GM12875 (cell line): ENCODE measurements around the gene GEMIN2.

ENCODE experiments used
- H3K4me3 ChIP-seq: one replicate; pipeline ENCODE4 v1.5.1; 2011; ENCODE audit warnings: low read depth, low read length, control low read depth
- TF ChIP-seq, protein P1 (sequence below): IDR thresholded peaks from 2 replicates; pipeline ENCODE4 v1.5.1; 2011; ENCODE audit warnings: low read depth, mild to moderate bottlenecking, control low read depth, inconsistent platforms, low read length, moderate library complexity, borderline replicate concordance; ENCODE audit not compliant: insufficient read depth

GEMIN2 gene

GRCh38 chr14:39174560-39175444 lies 60.7 kb downstream of the GEMIN2 start, which contains the start of gene PNN:
PNN (plus strand) TSS chr14:39175254; CDS start chr14:39175280, 26 bp downstream.
- TF ChIP-seq, protein P1, sequence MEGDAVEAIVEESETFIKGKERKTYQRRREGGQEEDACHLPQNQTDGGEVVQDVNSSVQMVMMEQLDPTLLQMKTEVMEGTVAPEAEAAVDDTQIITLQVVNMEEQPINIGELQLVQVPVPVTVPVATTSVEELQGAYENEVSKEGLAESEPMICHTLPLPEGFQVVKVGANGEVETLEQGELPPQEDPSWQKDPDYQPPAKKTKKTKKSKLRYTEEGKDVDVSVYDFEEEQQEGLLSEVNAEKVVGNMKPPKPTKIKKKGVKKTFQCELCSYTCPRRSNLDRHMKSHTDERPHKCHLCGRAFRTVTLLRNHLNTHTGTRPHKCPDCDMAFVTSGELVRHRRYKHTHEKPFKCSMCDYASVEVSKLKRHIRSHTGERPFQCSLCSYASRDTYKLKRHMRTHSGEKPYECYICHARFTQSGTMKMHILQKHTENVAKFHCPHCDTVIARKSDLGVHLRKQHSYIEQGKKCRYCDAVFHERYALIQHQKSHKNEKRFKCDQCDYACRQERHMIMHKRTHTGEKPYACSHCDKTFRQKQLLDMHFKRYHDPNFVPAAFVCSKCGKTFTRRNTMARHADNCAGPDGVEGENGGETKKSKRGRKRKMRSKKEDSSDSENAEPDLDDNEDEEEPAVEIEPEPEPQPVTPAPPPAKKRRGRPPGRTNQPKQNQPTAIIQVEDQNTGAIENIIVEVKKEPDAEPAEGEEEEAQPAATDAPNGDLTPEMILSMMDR, result no peak
- peak within 1 kb of the TSS; percentile 64 for H3K4me3 ChIP-seq

DNA sequence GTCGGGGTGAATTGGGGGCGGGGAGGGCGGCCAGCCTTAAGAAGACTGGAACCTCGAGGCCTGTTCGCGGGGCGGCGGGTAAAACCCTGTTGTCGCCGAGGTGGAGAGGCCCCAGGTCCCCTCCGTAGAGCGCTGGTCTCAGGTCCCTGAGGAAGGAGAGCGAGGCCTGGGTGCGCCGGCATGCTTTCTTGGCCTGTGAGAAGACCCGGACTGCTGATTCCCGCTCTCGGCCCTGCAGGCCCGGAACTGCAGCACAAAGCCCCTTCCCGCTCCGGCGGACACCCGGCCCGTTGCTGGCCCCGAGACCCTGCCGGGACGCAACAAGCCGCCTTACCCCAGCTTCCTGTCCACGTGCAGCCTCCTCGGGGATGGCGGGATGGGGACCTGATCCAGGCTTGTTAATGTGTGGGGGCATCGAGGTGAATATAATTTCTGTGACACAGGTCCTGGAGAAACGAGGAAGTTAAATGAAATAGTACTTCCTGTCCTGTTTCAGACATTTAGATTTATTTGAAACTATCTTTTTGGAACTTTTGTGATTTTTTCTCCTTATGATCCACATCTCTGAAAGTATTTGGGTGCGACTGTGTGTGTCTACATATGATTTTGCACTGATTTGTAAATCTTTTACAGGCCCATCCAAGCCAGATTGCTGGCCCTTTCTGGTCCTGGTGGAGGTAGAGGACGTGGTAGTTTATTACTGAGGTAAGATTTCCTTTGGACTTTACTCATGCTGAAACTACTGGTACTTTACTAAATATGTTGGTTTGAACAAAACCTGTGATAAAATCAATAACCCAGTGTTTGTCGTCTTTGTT lies 61.5 kb downstream of the GEMIN2 start:
- TF ChIP-seq, protein P1, result no peak
- peak overlapping the region; percentile 64 for H3K4me3 ChIP-seq

- TF ChIP-seq, protein P1, result no peak
- no peak overlapping the region for H3K4me3 ChIP-seq
Measured at GRCh38 chr14:39176263-39177167, 62.4 kb downstream of the GEMIN2 start.

- H3K4me3 ChIP-seq, result no peak overlapping the region
- TF ChIP-seq, protein P1, result no peak
Measured at GRCh38 chr14:39177168-39177545, 63.0 kb downstream of the GEMIN2 start.

- TF ChIP-seq, protein P1, result no peak
- H3K4me3 ChIP-seq, result no peak overlapping the region
Measured at GRCh38 chr14:39179042-39179441, 64.9 kb downstream of the GEMIN2 start.

DNA sequence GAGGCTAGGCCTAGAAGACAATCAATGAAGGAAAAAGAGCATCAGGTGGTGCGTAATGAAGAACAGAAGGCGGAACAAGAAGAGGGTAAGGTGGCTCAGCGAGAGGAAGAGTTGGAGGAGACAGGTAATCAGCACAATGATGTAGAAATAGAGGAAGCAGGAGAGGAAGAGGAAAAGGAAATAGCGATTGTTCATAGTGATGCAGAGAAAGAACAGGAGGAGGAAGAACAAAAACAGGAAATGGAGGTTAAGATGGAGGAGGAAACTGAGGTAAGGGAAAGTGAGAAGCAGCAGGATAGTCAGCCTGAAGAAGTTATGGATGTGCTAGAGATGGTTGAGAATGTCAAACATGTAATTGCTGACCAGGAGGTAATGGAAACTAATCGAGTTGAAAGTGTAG lies 66.4 kb downstream of the GEMIN2 start:
- no peak overlapping the region for H3K4me3 ChIP-seq

More for the DNA sequence above, 66.4 kb downstream of the GEMIN2 start:
- TF ChIP-seq, protein P1, result no peak
